ENCODE data around the gene SHC2.
"Not testable (repeated sequence)": the region's sequence is repeated elsewhere in the genome, so short reads cannot be mapped to it uniquely, and the experiment has no call there.

Gene SHC2

DNA sequence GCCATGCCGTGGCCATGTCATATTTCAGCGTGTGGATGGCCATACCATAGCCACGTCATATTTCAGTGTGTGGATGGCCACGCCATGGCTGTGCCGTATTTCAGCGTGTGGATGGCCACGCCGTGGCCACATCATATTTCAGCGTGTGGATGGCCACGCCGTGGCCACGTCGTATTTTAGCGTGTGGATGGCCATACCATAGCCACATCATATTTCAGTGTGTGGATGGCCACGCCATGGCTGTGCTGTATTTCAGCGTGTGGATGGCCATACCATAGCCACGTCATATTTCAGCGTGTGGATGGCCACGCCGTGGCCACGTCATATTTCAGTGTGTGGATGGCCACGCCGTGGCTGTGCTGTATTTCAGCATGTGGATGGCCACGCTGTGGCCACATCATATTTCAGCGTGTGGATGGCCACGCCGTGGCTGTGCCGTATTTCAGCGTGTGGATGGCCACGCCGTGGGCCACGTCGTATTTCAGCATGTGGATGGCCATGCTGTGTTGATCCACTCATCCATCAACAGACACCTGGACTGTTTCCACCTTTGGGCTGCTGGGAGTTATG, 9.8 kb downstream of the SHC2 start:
- not testable (repeated sequence) for DNase-seq

GRCh38 chr19:449916-450315, 10.9 kb downstream of the SHC2 start:
- DNase-seq: no peak

DNA sequence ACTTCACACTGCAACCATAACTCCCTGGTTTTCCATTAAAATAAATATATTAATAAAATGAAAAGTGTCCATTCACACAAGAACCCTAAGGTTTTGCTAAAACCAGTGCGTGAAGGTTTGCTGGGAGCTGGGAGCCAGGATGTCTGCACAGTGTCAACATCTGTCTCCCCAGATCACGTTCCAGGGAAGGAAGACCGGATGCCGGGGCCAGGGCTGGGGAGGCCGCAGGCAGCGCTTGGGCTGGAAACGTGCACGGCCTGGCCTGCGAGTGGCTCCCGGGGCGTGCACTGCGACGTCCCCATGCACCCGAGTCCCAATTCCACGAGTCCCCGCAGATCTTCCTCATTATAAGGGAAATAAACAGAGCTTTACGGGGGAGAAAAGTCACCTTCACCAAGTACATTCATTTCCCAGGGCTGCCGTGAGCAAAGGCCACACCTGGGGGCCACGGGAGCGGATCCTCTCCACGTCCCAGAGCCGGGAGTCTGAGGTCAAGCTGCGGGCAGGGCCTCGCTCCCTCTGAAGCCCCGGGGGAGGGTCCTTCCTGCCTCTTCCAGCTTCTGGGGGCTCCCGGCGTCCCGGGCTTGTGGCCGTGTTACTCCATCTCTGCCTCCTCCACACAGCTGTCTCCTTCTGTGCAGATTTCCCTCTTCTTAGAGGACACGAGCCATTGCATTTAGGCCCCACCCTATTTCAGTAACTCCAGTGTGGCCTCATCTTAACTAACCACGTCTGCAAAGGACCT, 12.8 kb downstream of the SHC2 start:
- no peak for DNase-seq

DNA sequence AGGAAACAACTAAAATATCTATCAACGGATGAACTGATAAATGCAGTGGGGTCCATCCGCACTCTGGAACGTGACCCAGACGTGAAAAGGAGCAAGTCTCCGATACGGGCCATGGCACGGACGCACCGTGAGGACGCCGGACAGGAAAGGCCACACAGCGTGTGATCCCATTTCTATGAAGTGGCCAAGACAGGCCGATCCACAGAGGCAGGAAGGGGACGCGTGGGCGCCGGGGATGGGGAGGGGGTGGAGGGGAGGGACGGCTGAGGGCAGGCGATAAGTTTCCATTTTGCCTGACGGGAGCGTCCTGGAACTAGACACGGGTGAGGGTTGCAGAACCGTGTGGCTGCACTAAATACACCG, 13.8 kb downstream of the SHC2 start:
- DNase-seq: no peak

GRCh38 chr19:444677-445210, 16.1 kb downstream of the SHC2 start:
- no peak for DNase-seq

DNA sequence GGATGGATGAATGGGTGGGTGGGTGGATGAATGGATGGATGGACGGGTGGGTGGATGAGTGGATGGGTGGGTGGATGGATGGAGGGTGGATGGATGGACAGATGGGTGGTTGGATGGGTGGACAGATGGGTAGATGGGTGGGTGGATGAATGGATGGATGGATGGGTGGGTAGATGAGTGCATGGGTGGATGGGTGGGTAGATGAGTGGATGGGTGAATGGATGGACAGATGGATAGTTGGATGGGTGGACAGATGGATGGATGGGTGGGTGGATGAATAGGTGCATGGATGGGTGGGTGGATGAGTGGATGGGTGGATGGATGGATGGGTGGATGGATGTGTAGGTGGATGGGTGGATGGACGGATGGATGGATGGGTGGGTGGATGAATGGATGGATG, 17.8 kb downstream of the SHC2 start:
- DNase-seq: no peak

DNA sequence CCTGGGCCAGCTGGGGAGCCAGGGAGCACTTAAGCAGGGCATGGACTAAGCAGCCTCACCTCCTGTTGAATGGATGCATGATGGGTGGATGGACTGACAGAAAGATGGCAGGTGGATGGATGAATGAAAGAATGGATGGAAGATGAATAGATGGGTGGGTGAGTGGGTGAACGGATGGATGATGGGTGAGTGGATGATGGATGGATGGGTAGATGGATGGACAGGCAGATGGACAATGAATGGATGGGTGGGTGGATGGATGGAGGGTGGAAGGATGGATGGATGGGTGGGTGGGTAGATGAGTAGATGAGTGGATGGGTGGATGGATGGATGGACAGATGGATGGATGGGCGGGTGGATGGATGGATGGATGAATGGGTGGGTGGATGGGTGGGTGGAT, 18.7 kb downstream of the SHC2 start:
- no peak for DNase-seq

DNA sequence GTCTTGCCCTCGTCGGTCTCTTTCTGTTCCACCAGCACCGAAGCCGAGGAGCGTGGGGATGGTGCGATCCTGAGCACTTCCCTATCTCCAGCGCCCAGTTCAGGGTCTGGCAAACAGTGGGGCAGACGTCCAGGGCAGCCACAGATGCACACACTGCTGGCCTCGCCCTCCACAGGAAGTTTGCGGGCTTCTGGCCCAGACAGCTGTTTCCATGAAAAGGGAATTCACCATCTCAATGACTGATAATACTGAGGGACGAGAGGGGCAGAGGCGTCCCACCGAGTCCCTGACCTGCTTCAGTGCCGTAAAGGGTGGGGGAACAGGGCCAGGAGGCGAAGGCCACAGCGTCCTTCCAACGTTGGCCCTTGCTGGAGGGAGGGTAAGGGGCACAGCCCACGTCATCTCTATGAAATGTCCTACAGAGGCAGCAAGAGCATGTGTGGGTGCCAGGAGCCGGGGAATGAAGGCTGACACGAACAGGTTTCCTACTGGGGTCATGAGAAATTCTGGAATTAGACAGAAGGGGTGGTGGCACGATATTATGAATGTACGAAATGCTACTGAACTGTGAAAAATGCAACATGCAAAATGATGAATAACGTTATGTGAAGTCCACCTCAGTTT, 19.5 kb downstream of the SHC2 start:
- DNase-seq: no peak

- DNase-seq: no peak
Measured at GRCh38 chr19:440391-441212, 20.2 kb downstream of the SHC2 start.

- DNase-seq: no peak
Measured at GRCh38 chr19:439167-439900, 21.5 kb downstream of the SHC2 start.

DNA sequence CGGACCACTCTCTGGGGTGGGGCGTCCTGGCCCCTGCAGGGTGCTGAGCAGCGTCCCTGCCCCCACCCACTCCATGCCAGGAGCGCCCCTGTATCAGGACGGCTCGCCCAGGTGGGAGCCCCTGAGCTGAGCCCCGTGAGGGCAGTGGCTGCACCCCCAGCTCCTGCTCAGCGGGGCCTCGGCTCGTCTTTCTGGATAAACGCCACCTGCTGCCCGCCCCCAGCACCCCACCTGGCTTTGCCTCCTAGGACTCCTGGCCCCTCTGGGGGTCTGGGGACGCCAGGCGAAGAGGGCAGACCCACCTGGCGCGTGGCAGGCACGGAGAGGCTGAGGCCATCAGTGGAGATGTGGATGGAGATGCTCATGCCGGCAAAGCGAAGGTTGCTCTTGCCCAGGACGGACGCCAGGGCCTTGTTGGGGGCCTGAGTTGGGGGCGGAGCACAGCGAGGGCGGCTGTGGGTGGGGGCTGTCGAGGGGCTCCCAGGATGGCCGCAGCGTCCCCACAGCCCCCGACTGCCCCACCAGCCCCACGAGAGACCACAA, 22.3 kb downstream of the SHC2 start:
- DNase-seq: no peak

DNA sequence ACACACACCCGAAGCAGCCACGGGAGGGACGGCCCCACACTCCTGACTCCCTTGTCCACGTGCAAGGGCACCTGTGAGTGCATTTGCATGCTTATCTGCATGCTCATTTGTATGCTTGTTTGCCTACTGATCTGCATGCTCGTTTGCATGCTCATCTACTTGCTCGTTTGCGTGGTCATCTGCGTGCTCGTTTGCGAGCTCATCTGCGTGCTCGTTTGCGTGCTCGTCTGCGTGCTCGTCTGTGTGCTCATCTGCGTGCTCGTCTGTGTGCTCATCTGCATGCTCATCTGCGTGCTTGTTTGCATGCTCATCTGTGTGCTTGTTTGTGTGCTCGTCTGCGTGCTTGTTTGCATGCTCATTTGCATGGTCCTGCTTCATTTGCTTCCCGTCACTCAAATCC, 23.8 kb downstream of the SHC2 start:
- DNase-seq: no peak

GRCh38 chr19:436413-436950, 24.4 kb downstream of the SHC2 start:
- DNase-seq: no peak

- peak in 1 of 51 donors; percentile 34 for DNase-seq
Measured at GRCh38 chr19:435707-436412, 25.0 kb downstream of the SHC2 start.

DNA sequence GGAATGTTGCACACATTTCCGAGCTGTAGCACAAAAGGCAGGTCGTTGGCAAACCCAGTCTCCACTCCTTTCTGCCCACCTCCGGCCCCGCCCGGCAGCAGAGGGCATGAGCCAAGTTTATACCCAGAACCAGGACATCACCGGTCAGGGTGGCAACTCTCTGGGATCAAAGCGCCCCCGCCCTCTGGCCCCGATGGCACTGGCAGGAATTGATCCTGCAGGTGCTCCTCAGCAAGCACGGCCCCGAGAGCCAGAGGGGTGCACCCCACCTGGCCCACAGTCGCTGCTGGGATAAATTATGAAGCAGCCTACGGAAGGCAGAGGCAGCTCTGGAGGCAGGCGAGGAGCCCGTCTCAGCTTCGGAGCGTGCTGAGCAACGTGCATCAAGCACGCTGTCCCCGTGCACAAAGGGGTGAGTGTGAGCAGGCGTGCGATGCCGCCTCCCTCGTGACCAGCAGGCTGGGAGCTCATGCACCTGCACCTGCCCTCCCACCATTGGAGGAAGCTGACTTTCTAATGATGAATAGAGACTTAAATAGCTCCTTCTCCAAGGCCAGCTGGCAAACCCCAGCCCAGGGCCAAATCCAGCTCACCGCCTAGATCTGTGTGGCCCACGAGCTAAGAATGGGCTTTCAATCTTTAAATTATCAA, 25.7 kb downstream of the SHC2 start:
- DNase-seq: peak in 3 of 51 donors; percentile 18 to 41 (median 19)

GRCh38 chr19:434152-434960, 26.5 kb downstream of the SHC2 start:
- DNase-seq: no peak

DNA sequence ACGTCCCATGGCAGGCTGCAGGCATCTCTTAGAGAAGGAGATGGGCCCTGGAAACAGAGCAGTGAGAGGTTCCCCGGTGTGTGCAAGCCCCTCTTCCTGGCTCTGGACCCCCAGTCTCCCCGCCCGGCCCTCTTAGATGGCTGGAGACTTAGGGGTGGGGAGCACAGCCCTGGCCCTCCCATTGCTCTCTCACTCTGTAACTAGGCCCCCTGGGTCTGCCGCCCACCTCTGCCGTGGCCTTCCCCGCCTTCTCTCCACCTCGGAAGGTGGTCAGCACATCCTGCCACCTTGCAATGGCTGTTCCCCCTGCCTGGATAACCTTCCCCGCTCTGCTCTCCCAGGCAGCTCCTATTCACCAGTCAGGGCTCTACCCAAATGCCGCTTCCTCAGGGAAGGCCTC, 30.1 kb downstream of the SHC2 start:
- DNase-seq: no peak

DNA sequence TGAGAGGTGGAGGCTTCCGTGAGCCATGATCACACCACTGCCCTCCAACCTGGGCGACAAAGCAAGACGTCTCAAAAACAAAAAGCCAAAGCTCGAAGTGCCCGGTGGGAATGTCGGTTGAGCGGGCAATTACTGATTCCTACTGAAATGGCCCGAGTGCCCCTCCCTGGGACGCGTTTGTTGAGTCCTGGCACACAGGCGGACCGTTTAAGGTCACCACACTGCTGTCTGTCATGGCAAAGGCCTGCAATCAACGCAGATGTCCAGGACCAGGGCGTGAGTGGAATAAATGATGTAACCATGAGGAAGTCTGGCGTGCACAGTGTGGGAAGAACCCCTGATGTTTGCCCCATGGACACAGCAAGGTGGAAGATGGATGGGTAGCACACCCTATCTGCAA, 32.7 kb downstream of the SHC2 start:
- no peak for DNase-seq

DNA sequence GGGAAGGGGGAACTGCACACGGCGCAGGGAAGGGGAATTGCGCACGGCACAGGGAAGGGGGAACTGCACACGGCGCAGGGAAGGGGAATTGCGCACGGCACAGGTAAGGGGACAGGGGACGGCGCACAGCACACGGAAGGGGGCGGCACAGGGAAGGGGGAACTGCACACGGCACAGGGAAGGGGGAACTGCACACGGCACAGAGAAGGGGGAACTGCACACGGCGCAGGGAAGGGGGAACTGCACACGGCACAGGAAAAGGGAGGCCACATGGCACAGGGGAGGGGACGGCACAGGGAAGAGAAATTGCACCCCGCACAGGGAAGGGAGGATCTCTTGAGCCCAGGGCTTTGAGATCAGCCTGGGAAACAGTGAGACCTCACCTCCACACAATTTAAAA, 33.2 kb downstream of the SHC2 start:
- not testable (repeated sequence) for DNase-seq

All from hypothalamus (tissue), 51 donors.